ENCODE results near the gene GIPC2.
"Not testable (repeated sequence)": the region's sequence is repeated elsewhere in the genome, so short reads cannot be mapped to it uniquely, and the experiment has no call there.

Gene GIPC2

DNA sequence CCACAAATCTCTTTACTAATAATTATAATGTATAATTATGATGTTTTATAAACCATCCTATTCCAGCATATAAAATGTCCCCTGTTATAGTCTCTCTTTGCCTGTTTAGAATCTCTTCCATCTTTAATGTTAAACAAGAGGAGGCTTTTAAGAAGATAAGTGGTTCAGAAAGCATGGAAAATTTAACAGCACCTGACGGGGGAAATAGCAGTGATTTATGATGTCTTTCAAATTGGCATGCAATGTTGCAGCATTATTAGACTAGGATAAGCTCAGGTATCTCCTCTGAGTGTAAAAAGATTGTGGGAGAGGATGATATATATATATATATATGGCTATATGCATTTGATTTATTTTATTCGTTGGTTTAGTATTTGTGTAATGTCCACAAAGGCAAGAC is 24.4 kb downstream of the GIPC2 start:
- DNase-seq: no peak

DNA sequence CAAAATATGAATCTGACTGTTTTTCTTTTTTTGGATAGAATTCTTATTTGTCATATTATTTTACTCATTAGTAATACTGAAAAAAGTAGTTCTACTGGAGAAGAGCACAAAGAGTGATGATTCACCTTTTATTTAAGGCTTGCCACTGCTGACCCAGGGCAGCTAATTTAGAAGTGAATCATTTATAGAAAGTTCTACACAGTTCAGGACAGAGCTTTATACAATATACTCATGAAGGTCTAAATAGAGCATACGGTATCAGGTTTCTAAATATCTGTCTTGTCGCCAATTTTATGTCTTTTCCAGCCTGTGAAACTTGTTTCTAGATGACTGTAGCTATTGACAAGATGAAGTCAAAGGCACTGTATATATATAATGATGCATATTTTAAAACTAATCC is 25.0 kb downstream of the GIPC2 start:
- DNase-seq: no peak

DNA sequence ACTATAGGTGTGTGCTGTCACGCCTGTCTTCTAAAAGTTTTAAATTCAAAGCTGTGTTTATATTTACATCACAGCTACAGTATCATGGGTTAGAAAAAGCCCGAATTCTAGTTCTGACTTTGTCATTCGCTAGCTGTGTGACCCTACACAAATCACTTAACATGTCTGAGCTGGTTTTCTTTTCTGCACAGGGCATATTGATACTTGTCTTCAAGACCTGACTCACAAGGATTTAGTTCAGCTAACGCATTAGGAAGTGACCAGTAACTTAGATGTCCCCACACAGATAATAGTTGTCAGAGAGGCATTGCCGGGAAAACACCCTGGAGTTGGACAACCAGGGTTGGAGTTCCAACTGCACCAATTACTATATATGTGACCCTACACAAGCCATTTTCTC is 25.9 kb downstream of the GIPC2 start:
- DNase-seq: no peak

DNA sequence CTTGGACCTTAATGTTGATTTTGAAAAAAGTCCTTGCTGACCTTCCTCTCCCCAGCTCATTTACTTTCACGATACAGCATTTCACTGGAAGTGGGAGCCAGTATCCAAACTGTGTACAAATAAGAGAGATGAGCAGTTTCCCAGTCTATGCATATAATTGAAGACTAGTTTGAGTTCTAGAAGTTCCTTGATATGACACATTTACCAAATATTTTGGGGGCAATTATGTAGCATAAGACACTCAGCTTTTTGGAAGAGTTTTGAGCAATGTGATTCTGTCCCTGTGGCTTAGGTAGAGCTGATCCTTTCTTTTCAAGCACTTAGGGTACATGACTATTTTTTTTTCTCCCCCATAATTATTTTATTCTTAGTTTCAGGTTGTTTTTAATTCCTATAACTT is 26.4 kb downstream of the GIPC2 start:
- no peak for DNase-seq

GRCh38 chr1:78073441-78073840 is 27.7 kb downstream of the GIPC2 start:
- no peak for DNase-seq

GRCh38 chr1:78075621-78076020 is 29.9 kb downstream of the GIPC2 start:
- no peak for DNase-seq

- no peak for DNase-seq
Observed at GRCh38 chr1:78078358-78078757, 32.6 kb downstream of the GIPC2 start.

GRCh38 chr1:78079580-78079979 is 33.8 kb downstream of the GIPC2 start:
- no peak for DNase-seq

DNA sequence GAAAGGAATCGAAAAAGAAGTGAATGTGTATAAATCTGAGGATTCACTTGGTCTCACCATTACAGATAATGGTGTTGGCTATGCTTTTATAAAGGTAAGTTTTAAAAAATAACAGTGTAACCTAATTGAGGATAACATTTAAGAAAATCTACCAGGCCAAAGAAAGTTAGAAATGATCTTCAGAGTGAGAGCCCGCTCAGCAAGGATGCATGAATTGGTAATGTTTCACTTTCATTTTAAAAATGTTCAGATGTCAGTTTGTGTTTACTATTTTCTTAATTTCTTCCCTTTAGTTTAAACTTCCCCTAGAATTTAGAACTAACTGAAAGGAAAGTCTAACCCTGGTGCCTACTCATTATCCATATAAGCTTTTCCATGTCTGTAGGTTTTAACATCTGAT is 35.0 kb downstream of the GIPC2 start:
- DNase-seq: no peak

- no peak for DNase-seq
Observed at GRCh38 chr1:78081980-78082860, 36.5 kb downstream of the GIPC2 start.

DNA sequence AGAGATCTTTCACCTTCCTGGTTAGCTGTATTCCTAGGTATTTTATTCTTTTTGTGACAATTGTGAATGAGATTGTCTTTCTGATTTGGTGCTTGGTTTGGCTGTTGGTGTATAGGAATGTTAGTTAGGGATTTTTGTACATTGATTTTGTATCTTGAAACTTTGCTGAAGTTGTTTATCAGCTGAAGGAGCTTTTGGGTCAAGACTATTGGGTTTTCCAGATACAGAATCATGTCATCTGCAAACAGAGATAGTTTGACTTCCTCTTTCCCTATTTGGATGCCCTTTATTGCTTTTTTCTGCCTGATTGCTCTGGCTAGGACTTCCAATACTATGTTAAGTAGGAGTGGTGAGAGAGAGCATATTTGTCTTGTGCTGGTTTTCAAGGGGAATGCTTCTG is 38.9 kb downstream of the GIPC2 start:
- DNase-seq: not testable (repeated sequence)

- DNase-seq: no peak
Observed at GRCh38 chr1:78086697-78087096, 40.9 kb downstream of the GIPC2 start.

DNA sequence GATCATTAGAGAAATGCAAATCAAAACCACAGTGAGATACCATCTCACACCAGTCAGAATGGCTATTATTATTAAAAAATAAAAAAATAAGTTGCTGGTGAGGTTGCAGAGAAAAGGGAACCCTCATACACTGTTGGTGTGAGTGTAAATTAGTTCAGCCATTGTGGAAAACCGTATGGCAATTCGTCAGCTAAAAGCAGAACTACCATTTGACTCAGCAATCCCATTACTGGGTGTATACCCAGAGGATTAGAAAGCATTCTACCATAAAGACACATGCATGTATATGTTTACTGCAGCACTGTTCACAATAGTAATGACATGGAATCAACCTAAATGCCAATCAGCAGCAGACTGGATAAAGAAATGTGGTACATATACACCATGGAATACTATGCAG is 42.2 kb downstream of the GIPC2 start:
- DNase-seq: no peak

DNA sequence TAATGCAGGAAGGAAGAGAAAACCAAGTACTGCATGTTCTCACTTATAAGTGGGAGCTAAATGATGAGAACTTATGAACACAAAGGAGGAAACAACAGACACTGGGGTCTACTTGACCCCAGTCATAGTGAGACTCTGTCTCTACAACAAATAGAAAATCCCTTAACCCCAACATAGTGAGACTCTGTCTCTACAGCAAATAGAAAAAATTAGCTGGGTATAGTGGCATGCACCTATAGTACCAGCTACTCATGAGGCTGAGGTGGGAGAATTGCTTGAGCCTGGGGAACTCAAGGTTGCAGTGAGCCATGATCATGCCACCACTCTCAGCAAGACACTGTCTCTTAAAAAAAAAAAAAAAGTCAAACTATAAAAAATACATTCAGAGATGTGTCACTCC is 42.7 kb downstream of the GIPC2 start:
- no peak for DNase-seq

DNA sequence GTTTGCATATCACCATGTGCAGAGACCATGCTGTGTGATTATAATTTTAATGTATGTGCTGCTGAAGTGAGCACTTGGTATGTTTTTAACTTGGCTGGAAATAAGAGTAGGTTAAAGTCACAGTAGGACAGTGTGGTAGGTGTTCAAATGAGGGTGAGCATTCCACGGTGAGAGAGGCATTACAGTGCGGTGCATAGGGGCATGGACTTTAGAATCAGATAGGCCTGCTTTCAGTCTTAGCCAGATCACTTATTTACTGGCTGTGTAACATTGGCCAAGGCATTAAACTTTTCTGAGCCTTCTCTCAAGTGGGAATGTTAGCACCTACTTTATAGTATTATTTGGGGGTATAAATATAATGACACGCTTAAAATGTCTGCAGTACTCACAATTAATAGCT is 43.2 kb downstream of the GIPC2 start:
- no peak for DNase-seq

- DNase-seq: no peak
Observed at GRCh38 chr1:78090472-78091133, 44.8 kb downstream of the GIPC2 start.

GRCh38 chr1:78091215-78091813 is 45.5 kb downstream of the GIPC2 start:
- DNase-seq: no peak

GRCh38 chr1:78091886-78092285 is 46.1 kb downstream of the GIPC2 start:
- no peak for DNase-seq

- no peak for DNase-seq
Observed at GRCh38 chr1:78092643-78093042, 46.9 kb downstream of the GIPC2 start.

GRCh38 chr1:78093560-78093959 is 47.8 kb downstream of the GIPC2 start:
- no peak for DNase-seq

DNA sequence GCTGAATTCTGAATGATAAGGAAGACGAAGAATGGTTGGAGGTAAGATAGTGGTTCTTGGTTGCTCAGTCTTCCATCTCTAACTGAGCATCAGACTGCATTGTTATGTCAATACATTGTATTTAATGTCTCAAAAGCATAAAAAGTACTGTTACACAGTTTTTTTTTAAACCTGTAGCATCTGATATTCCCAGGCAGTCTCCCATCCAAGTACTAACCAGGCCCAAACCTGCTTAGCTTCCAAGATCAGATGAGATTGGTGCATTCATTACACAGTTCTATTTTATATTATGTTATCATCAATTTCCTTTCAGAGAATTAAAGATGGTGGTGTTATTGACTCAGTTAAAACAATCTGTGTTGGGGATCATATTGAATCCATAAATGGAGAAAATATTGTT is 48.9 kb downstream of the GIPC2 start:
- no peak for DNase-seq

DNA sequence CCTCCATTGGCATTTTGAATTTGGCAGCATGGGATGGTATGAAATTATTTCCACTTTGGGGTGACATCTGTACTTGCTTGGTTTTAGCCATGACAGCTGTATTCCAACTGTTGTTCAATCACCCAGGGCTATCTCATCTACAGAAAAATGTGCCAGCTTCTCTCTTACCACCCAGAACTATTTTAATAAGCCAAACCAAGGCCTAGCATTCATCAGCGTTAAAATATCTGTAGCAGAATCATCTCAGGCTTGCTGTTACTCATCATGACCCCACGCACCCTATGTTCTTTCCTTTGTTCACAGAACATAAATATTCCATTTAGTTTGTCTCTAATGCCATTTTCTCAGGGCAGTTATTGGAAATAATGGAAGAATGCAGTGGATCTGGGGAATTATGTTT is 49.8 kb downstream of the GIPC2 start:
- no peak for DNase-seq

DNA sequence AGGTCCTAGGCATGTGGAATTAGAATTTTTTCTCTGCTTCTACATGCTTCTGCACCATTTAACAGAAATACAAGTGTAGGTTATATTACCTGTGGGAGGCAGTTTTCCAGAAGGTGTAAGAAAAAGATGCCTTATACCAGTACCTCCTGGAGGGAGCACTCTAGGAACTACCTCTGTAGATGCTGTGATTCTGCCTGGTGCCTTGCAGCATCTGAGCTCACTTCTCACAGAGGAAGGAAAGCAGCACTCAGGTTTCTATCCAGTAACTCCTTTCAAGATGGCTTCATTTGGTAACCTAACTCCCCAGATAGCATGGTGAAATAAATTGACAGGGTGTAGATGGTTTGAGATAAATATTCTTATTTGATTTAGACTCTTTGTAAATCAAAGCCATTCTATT is 50.3 kb downstream of the GIPC2 start:
- DNase-seq: no peak

DNA sequence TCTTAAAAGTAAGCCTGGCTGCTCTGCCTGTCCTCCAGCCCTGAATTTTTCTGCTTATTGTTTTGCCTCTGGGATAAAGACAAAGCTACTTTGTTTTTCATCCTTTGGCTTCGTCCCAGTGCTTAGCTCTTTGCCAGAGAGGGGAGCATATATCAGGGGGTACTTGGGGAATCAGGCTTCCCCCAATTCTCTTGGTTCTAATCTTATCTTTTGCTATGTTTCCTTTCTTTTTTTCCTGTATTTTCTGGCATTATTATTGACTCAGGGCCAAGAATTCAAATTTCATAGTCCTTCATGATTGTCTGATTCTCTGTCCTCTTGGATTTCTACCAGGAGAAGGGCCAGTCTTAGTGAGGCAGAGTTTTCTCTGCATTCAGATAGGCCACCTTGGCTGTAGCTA is 51.2 kb downstream of the GIPC2 start:
- DNase-seq: no peak
